ENCODE measurements around the gene GLIS1.

Gene GLIS1

GRCh38 chr1:53463961-53464899, 274.7 kb downstream of the GLIS1 start:
- no peak for TF ChIP-seq GATA3 (IDR thresholded peaks at IDR 0.05; ENCODE audit: low read depth, low read length)
- TF ChIP-seq GATA2 (IDR thresholded peaks at IDR 0.05; ENCODE audit: low read depth, low read length) = no peak

GRCh38 chr1:53462769-53463501, 276.0 kb downstream of the GLIS1 start:
- TF ChIP-seq GATA2 (IDR thresholded peaks at IDR 0.05; ENCODE audit: low read depth, low read length) (no peak), GATA3 (IDR thresholded peaks at IDR 0.05; ENCODE audit: low read depth, low read length) (no peak)

- TF ChIP-seq GATA2 (IDR thresholded peaks at IDR 0.05; ENCODE audit: low read depth, low read length) = no peak
- no peak for TF ChIP-seq GATA3 (IDR thresholded peaks at IDR 0.05; ENCODE audit: low read depth, low read length)
Observed at GRCh38 chr1:53462193-53462592, 276.8 kb downstream of the GLIS1 start.

- TF ChIP-seq GATA2 (IDR thresholded peaks at IDR 0.05; ENCODE audit: low read depth, low read length) (no peak), GATA3 (IDR thresholded peaks at IDR 0.05; ENCODE audit: low read depth, low read length) (no peak)
Observed at GRCh38 chr1:53461323-53462044, 277.5 kb downstream of the GLIS1 start.

GRCh38 chr1:53460666-53461322, 278.2 kb downstream of the GLIS1 start:
- TF ChIP-seq GATA2 (IDR thresholded peaks at IDR 0.05; ENCODE audit: low read depth, low read length) (no peak), GATA3 (IDR thresholded peaks at IDR 0.05; ENCODE audit: low read depth, low read length) (no peak)

- no peak for TF ChIP-seq GATA2 (IDR thresholded peaks at IDR 0.05; ENCODE audit: low read depth, low read length)
- no peak for TF ChIP-seq GATA3 (IDR thresholded peaks at IDR 0.05; ENCODE audit: low read depth, low read length)
Observed at GRCh38 chr1:53460211-53460634, 278.7 kb downstream of the GLIS1 start.

GRCh38 chr1:53459321-53460175, 279.4 kb downstream of the GLIS1 start, which contains the start of gene DMRTB1:
TSS of gene DMRTB1 (plus strand) at chr1:53459399. CDS start at chr1:53459454, 55 bp downstream.
- TF ChIP-seq GATA2 (IDR thresholded peaks at IDR 0.05; ENCODE audit: low read depth, low read length) (no peak), GATA3 (IDR thresholded peaks at IDR 0.05; ENCODE audit: low read depth, low read length) (no peak)

GRCh38 chr1:53458634-53459033, 280.3 kb downstream of the GLIS1 start:
- TF ChIP-seq GATA3 (IDR thresholded peaks at IDR 0.05; ENCODE audit: low read depth, low read length) = no peak
- TF ChIP-seq GATA2 (IDR thresholded peaks at IDR 0.05; ENCODE audit: low read depth, low read length) = no peak

Data from SH-SY5Y (cell line).